GM18868 (cell line): ENCODE measurements around the gene MICAL2.

Experiments used
- ATAC-seq: cut with Tn5 transposase; IDR thresholded peaks from one replicate; pipeline ENCODE4 v1.9.1; 2021; ENCODE audit warnings: mild to moderate bottlenecking, moderate library complexity; ENCODE audit not compliant: unreplicated experiment

The MICAL2 gene

DNA sequence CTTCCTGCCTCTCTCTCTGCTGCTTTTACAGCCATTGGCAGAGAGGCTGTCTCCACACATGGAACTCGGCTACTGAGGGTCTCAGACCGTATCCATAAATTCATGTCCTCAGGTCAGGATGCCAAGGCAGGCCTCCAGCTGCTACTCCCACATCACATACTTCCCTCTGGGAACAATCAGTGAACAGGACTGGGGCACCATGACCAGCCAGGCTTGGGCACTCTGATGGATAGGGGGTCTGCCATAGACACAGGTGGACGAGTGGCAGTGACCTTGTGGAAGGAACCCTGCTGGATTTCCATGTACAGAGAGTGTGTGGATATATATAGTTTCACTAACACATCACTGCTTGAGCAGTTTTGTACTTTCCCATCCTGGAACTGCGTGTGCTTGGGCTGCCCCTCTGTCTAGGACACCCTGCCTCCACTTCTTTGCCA, 169.3 kb downstream of the MICAL2 start:
- no peak for ATAC-seq

DNA sequence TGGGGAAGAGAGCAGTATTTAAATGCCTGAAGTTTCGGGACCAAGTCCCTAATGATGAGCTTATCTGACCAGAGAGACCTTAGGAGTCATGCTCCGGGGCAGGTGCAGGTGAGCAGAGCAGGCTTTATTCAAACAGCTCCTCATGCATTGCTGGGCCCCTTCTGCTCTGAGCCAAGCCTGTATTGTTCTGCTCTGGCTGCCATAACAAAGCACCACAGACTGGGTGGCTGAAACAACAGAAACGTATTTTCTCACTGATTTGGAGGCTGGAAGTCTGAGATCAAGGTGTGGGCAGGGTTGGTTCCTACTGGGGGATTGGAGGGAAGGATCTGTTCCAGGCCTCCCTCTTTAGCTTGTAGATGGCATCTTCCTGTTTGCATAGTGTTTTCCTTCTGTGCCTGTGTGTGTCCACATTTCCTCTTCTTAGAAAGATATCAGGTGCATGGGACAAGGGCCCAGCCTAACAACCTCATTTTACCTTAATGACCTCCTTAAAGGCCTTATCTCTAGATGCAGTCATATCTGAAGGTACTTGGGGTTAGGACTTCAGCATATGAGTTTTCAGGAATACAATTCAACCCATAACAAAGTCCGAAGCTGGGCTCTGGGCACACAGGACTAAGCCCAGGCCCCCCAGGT, 169.9 kb downstream of the MICAL2 start:
- no peak for ATAC-seq

DNA sequence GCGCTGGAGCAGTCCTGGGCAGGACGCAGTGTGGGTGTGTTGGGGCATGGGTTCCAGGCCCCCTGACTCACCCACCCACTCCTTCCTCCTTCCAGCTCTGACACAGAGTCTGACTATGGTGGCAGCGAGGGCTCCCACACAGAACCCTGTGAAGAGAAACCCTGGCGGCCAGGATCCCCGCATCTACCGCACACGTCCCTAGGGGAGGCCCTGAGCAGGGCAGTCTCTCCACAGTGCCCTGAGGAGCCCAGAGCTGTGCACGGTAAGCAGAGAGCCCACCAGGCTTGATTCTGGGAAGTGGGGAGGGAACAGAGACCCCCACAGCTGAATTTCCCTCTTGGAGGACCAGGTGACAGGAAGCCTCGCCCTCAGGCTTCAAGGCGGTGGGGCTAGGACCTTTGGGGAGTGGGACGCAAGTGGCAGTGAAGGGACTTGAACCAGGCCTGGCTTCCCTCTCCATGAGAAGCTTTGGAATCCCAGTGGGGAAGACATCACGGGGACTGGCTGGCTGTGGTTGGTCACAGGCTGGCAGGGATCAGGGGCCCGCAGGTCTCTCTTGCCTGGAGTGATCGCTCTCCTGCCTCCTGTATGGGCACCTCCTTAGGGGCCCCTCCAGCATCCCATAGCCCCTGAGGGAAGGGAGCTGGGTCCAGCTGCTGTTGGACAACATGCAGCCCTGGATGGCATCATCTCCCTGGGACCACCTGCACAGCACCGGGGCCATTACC, 170.6 kb downstream of the MICAL2 start:
- ATAC-seq, result no peak

DNA sequence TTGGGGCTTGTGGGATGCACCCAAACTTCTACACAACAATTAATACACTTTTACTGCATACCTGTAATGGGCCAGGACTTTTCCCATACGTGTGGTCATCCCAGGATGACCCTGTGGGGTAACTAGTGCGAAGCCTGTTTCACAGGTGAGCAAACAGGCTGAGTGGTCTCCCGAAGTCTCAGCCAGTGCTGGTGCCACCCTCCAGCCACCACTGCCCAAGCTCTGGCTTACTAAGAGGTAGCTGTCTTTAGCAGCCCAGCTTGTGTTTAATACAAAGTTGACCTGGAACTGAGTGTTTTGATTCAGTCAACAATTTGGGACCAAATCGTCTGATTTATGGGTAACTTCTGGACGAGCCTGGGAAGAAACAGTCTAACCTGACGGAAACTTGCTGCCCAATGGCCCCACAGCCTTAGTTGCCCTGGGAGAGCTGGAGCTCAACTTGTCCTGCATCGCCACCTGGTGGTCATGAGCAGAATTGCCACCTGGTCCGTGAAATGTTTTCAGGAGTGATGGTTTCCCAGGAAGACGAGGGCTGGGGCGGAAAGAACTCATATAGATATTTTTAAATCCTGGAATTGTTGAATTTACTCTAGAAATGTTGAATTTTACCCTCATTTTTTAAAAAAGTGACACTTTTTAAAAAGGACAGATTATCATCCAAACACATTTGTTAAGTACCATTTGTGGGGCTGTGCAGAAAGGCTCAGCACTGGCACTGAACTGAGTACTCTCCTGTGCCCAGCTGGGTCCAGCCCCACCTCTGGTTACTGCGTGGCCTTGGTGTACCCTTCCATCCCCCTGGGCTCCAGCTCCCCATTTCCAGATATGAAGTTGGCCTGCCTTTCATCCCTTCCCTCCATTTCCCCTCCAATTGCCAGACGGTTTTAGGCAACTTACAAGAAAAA, 171.4 kb downstream of the MICAL2 start:
- ATAC-seq, result no peak

DNA sequence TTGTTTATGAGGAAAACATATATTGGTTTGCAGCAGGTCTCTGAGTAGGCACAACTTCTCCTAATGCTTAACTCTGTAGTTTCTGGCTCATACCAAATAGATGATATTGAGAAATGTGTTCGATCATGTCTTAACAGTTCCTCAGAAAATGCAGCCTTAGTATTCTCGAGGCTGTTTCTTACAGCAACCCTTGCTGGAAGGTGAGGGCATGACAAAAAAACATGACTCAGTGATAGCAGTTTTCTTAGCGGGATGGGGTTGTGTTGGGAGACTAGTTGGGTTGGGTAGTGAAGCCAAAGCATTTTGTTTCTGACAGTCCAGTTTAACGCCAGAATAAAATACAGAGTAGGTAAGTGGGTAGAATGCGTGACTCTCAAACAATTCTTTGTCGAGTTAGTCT, 172.3 kb downstream of the MICAL2 start:
- no peak for ATAC-seq

DNA sequence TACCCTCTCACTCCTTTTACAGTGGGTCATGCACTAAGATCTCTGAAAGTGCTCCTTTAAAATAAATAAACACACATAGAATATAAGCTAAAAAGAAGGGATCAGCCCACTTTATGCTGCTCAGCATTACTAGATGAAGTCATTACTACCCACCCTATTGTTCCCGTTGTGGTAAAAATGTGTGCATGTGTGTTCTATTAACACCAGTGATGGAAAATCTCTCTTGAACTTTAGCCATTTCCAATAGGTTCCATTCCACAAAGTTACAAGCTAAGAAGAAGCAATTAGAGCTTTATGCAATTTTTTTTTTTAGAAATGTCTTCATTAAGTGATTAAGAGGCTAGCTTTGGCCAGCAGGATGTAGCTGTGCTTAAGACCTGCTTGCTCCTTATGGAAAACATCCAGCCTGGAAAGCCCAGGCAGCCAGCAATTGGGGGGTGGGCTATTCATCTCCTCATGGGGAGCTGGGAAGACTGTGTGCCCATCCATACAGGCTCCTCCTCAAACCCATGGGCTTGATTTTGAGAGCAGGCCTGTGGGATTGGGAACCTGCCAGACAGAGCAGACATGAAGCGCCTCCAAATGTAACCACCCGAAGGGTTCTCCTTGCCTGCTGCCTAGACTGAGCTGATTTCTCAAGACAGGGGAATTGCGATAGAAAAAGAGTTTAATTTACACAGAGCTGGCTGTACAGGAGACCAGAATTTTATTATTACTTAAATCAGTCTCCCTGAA, 174.1 kb downstream of the MICAL2 start:
- ATAC-seq, result no peak

DNA sequence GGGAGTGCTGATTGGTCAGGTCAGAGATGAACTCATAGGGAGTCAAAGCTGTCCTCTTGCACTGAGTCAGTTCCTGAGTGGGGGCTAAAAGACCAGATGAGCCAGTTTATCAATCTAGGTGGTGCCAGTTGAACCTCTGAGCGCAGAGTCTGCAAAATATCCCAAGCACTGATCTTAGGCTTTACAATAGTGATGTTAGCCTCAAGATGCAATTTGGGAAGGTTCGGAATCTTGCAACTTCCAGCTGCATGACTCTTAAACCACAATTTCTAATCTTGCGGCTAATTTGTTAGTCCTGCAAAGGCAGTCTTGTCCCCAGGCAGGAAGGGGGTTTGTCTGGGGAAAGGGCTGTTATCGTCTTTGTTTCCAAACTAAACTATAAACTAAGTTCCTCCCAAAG, 174.7 kb downstream of the MICAL2 start:
- ATAC-seq, result no peak

DNA sequence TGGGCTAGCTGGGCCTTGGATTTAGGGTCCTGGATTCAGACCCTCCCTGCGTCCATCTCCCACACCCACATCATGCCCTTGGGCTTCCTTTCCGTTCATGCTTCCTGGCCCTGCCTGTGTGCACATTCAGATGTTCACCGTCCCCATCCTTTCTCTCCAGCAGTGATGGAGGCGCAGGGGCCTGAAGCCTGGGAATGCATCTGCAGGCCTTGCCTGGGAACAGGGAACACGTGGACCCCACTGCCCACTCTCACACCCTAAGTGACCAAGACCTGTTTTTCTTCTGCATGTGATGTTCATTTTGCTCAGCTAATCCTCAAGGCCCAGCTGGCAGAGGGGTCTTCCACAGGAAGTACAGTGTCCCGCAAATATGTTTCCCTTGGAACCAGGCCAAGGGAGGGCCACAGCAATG, 175.4 kb downstream of the MICAL2 start:
- no peak for ATAC-seq

DNA sequence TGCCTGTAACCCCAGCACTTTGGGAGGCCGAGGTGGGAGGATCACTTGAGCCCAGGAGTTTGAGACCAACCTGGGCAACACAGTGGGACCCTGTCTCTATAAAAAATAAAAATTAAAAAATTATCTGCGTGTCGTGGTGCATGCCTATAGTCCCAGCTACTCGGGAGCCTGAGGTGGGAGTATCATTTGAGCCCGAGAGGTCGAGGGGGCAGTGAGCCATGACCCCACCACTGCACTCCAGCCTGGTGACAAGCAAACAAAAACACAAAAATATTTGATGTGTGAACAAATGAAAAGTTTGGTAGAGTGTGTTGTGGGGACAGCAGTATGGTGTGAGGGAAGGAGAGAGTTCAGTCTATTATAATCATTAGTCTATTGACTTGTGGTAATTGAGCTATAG, 176.2 kb downstream of the MICAL2 start:
- no peak for ATAC-seq

DNA sequence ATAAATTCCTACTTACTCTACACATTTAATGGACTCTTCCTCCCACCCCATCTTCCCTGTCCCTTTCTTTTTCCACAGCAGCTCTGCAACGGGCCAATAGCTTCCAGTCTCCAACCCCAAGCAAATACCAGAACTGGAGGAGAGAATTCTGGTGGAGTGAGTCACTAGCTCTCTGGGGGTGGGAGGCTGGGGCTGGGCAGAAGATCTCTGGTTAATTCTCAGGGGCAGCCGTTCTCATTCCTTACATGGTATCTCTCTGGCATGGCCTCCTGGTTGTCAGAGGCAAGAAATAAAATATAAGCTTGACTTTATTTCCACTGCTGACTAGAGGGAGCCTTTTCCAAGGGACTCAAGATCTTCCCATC, 176.6 kb downstream of the MICAL2 start:
- ATAC-seq, result no peak

DNA sequence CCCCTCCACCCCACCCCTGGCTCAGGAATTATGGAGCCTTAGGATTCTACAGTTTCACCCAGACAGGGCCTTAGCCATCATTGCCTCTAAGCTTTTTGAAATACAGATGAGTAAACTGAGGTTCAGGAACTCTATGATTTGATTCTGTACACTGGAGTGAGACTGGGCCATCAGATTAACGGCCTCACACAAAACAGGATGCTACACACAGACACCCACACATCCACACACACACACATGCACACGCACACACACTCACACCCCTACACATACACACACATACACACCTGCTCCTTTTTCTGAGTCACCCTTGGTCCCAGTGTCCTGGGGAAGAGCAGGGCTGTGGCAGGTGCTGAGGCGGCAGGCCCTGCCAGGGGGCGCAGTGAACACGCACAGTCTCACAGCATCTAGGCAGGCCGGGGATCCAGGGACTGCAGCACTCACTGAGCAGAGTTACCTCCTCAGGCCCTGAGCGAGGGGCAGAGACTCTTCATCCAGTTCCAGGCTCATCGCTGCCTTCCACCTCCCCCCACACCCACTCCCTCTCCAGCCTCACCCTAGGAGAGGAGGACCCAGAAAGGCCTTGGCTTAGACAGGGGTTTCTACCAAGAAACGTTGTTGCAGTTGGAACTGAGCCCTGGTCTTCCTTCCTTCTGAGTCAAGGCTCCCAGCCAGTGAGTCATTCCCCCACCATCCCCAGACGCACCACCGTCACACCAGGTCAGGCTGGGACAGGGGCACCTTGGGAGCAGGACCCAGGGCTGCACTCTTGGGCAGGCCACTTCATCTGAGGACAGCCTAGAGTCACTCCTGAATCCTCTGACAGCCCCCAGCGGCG, 177.2 kb downstream of the MICAL2 start:
- peak; percentile 62 for ATAC-seq

DNA sequence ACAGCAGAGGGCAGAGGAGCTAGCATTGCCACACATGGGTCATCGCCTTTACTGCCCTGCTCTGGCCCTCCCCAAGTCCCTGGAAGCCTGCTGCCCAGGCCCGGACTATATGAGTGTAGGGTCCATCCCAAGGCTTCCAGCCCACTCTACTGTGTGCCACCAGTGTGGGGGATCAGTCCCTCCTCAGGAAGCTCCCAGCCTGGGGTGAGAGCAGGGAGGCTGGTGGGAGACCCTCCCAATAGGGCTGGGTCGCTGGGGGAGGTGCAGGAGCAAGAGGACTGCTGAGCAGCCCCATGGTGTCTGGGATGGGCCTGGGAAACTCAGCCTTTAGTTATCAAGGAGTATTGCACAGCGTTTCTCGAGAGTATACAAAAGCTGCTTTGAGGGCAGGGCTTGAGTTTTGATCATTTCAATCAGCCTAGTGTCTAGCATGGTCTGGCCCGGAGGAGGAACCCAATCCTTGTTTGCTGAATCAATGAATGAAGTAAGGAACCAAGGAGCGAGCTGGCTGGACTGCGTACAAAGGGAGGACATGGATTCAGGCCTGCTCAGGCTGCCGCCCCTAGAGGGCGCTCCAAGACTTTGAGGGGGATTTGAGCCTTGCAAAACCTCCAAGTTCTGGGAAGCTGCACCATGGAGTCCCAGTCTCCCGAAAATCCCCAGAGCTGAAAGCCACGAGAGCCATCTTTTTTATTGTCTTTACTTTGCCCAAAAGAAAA, 178.0 kb downstream of the MICAL2 start:
- ATAC-seq, result no peak

DNA sequence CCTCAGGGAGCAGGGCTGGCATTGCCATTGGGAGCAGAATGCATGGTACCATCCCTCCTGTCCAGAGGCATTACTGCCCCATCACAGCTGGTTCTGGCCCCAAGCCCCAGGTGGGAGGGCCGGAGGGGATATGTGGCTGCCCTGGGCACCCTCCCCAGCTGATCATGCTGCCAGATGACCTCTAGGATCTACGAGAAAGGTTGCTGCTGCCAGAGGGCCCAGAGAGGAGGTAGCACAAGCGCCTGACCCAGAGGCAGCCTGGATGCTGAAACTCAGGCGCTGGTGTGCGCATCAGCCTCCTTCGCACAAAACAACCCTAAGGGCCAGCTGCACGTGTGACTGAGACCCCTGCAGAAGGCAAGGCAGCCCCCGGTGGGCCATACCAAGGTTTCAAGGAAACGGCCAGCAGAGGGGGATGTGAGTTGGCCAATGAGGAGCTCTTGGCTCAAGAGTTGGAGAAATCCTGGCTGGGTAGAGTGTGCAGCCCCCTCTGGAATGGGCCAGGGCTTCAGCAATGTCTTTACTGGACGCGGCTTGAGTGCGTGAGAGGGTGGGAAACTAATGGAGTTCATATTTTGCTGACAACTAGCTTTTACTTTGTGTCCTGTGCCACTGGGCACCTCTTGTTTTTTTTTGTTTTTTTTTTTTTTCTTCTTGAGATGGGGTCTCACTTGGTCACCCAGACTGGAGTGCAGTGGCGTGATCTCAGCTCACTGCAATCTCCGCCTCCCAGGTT, 178.7 kb downstream of the MICAL2 start:
- no peak for ATAC-seq

DNA sequence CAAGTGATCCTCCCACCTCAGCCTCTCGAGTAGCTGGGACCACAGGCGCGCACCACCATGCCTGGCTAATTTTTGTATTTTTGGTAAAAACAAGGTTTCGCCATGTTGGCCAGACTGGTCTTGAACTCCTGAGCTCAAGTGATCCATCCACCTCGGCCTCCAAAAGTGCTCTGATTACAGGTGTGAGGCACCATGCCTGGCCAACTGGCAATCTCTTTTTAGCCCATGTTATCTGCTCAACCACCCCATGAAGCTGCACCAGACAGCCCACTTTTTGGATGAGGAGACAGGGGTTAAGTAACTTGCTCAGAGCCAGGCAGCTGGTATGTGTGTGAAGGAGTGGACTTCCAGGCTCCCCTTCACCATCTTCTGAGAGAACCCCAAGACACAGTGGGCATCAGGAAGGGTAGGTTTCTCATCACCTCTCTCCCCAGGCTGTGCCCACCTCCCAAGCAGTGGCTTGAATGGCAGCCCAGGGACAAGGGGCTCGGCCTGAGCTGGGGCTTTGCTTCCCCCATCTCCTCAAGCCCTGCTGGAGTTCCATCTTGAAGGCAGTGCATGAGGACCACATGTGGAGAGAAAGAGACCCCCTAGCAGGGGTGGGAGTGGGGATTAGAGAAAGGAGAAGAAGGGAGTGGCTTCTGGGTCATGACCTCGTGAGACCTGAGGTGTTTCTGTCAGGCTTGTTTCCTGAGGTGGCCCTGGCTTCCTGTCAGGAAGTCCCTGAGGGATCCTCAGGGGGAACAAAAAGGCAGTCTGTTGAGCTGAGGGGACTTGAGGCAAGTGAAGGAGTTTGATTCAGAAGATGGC, 179.5 kb downstream of the MICAL2 start:
- no peak for ATAC-seq

DNA sequence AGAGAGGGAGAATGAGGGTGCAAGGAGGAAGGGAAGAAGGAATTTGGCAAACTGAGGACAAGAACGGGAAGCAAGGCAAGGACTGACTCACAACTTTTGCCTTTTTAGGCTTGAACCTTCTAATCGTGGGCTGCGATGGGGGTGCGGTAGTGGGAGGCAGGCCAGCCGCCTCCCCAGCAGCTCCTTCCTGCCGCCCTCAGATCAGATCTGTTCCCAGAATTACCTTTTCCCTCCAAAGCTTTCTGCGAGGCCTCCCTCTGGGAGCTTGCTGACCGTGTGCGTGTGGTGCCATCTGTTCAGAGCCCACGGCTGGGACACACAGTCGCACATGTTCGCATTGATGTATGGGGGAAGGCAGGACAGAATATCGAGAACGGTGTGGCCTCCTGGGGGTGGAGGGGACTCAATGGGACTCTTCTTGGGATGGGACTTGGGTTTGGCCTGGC, 180.1 kb downstream of the MICAL2 start:
- no peak for ATAC-seq

DNA sequence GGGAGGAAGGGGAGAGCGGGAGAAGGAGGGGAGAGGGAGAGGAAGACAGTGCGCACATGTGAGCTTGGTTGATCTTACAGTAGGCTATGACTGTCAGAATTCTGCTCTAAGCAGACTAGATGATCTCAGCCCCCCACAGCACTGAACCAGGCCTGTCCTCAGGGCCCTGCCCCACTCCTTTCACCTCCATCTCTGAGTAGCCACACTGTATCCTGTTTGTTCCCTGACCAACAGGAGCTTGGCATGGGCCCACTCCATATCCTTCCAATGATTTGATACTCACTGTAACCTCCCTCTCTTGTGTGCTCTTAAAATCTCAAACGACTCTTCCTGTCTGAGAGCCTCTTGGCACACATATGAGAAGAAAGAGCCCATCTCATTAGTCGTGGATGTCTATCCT, 180.9 kb downstream of the MICAL2 start:
- no peak for ATAC-seq

DNA sequence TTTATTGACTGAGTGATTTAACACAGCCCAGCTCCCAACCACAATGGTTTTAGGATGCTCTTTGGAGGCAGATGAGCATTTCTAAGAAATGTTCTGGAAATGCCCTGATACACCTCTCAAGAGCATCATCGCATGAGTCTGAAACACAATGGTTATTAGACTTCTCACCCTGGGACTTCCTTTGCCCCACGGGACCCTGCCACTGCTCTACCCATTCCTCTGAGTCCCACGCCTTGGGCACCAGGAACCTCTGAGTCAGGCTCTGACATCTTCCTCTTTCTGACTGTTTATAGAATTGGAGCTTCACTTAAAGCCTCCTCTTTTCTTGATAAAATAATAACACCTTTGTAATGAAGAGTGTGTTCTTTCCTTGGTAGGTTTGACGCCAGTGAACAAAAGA, 181.4 kb downstream of the MICAL2 start:
- ATAC-seq, result no peak

DNA sequence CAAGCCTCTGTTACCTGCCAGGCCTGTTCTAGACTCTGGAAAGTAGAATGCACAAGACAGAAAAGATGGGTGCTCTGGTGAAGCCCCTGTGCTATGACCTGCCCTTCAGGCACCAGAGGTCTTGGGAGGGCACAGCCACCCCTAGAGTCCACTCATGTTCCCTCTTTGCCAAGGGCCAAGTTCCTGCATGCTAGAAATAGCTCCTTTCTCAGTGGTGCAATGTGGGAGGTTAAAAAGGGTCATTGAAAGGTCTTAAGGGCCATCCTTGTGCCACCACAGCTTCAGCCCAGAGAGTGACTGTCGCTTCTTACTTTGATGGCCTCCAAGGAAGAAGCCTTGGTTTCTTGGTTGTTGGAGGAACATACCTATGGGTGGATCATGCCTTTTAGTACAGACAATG, 182.4 kb downstream of the MICAL2 start:
- no peak for ATAC-seq
